GM12872 (cell line): Measurements from ENCODE around the gene ARHGAP26.

Experiments used
- CTCF ChIP-seq: IDR thresholded peaks from 3 replicates; pipeline ENCODE4 v1.5.1; 2011; ENCODE audit warnings: low read depth, mild to moderate bottlenecking, low read length, moderate library complexity; ENCODE audit not compliant: insufficient read depth

The ARHGAP26 gene

GRCh38 chr5:143238620-143239019 lies 468.4 kb downstream of the ARHGAP26 start:
- no peak for TF ChIP-seq CTCF

- no peak for TF ChIP-seq CTCF
These were observed 469.8 kb downstream of the ARHGAP26 start for GRCh38 chr5:143239882-143240518.

GRCh38 chr5:143241892-143242291 lies 471.7 kb downstream of the ARHGAP26 start:
- no peak for TF ChIP-seq CTCF

- TF ChIP-seq CTCF, result no peak
These were observed 472.9 kb downstream of the ARHGAP26 start for GRCh38 chr5:143243103-143243502.

- TF ChIP-seq CTCF, result no peak
These were observed 474.0 kb downstream of the ARHGAP26 start for GRCh38 chr5:143244000-143244736.

GRCh38 chr5:143244990-143245389 lies 474.8 kb downstream of the ARHGAP26 start:
- TF ChIP-seq CTCF, result no peak

GRCh38 chr5:143245929-143246561 lies 475.9 kb downstream of the ARHGAP26 start:
- no peak for TF ChIP-seq CTCF
